ENCODE data around the gene LDHAL6B. TPM values are rescaled to one million over a fixed set of nuclear protein-coding genes. Genes with fewer than 3 reads are reported as not detected.

LDHAL6B gene
- total RNA-seq, 6 donors from 2014 or later, result 2.1 TPM; not detected in 5

DNA sequence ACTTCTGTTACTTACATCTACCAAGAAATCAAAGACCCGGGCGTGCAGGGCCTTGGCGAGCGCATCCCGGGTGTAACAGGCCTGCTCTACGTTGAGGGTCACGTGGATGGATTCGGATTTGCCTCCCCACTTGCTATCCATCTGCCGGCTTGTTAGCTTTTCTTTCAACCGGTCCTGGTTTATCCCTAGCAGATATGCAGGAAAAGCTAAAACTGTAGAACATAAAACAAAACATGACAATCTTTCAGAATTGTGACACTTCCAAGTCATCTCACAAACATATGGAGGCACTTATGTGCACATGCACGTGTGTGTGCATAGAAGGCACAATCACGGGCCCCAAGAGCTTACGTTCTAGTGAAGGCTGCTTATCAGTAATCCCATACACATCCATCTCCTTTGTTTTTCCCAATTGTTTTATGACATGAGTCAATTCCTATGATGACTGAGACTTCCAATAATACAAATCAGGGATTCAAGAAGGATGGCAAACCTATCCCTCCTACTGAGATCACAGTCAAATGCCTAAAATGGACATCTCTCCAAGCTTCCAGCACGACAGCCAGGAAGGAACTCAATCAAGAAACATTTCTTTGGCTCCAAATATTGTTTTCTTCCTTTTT lies 11.3 kb downstream of the LDHAL6B start:
- Histone ChIP-seq H3K27me3 (no peaks in the 10 kb centered on the region), H3K4me1 (no peaks in the 10 kb centered on the region), H3K4me3 (no peak overlapping the region), H3K9me3 (no peaks in the 10 kb centered on the region), H3K36me3 (peaks cover 0 to 50% (median 9%) of the 10 kb centered on the region in 4 donors), H3K27ac (no peak overlapping the region)
- ATAC-seq (ENCODE audit: low FRiP score in 2 of 2) (no peak), DNase-seq (no peak)
- TF ChIP-seq, protein P1, sequence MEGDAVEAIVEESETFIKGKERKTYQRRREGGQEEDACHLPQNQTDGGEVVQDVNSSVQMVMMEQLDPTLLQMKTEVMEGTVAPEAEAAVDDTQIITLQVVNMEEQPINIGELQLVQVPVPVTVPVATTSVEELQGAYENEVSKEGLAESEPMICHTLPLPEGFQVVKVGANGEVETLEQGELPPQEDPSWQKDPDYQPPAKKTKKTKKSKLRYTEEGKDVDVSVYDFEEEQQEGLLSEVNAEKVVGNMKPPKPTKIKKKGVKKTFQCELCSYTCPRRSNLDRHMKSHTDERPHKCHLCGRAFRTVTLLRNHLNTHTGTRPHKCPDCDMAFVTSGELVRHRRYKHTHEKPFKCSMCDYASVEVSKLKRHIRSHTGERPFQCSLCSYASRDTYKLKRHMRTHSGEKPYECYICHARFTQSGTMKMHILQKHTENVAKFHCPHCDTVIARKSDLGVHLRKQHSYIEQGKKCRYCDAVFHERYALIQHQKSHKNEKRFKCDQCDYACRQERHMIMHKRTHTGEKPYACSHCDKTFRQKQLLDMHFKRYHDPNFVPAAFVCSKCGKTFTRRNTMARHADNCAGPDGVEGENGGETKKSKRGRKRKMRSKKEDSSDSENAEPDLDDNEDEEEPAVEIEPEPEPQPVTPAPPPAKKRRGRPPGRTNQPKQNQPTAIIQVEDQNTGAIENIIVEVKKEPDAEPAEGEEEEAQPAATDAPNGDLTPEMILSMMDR (IDR thresholded peaks at IDR 0.05), result no peak
- TF ChIP-seq POLR2AphosphoS5 (IDR thresholded peaks at IDR 0.05) (no peak), EP300 (IDR thresholded peaks at IDR 0.05) (no peak), POLR2A (IDR thresholded peaks at IDR 0.05) (no peak)
- 83 to 95% methylated on average over 14 of the region's 14 CpGs for WGBS, 2 donors

DNA sequence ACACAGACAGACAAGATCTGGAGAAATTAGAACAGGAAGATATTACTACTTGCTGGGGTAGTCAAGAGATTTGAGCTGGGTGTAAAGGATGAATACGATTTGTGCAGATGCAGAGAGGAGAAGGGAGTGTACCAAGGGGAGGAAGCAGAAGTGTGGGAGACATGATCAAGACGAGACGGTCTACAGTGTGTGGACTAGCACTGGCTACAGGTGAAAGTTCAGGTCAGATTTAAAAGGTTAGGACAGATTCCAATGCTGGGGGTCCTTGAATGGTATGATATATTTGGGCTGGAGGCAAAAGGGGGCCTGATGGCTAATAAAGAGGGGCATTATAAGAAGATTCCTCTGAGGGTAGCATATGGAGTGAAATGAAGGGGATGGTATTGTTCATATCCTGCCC lies 12.1 kb downstream of the LDHAL6B start:
- TF ChIP-seq POLR2A (IDR thresholded peaks at IDR 0.05) (no peak), EP300 (IDR thresholded peaks at IDR 0.05) (no peak), POLR2AphosphoS5 (IDR thresholded peaks at IDR 0.05) (no peak)
- TF ChIP-seq, protein P1 (IDR thresholded peaks at IDR 0.05), result no peak
- DNase-seq (no peak), ATAC-seq (ENCODE audit: low FRiP score in 2 of 2) (no peak)
- H3K27me3 ChIP-seq, result no peaks in the 10 kb centered on the region
- no peaks in the 10 kb centered on the region for H3K9me3 ChIP-seq
- H3K4me3 ChIP-seq, result no peak overlapping the region
- 65 to 85% methylated on average over 3 of the region's 3 CpGs for WGBS, 2 donors
- peaks cover 0 to 46% (median 9%) of the 10 kb centered on the region in 4 donors for H3K36me3 ChIP-seq
- no peaks in the 10 kb centered on the region for H3K4me1 ChIP-seq
- H3K27ac ChIP-seq, result no peak overlapping the region

DNA sequence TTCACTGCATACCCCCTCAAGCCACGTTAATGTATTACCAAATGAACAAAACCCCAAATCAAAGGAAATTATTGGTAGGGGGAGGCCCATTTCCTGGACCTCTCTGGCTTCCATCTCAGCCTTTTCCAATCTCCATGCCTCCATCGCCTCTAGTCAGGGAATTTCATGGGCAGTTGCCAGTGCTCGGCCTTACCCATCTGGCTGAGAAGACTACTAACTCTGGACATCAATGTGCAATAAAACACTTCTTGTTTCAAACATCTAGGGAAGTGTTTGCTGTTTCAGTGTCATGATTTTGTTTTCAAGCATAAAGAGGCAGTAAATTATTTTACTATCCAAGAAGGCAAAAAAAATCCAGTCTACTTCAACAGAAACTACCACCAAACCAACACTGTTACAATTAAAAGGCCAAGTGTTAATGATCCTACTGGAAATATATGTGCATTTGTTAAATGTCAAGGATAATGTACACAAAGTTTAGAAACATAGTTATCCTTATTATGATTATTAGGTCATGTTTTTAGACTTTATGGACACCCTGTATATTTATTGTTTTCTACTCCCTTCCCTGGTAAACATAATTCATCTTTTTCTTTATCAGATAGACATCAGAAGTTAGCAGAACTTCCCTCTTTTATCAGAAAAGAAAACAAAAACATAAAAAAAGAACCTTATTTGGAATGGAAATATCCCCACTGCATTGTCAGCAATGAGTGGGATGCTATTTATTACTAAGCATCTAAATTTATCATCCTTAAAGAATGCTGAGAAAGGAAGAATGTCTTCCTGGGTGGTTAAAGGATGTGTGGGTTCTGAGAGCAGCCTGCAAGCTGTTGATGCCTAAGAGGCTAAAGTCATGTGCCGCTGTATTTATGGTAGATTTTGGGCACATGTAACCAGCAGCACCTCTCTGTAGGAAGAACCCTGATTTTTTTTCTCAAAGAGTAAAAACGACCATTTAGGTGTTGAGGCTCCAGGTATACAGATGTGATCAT lies 15.2 kb downstream of the LDHAL6B start:
- Histone ChIP-seq H3K4me1 (peaks cover 0 to 5% (median 1%) of the 10 kb centered on the region in 4 donors), H3K9me3 (no peaks in the 10 kb centered on the region), H3K27ac (no peak overlapping the region), H3K27me3 (no peaks in the 10 kb centered on the region), H3K4me3 (no peak overlapping the region), H3K36me3 (peaks cover 0 to 44% (median 12%) of the 10 kb centered on the region in 4 donors)
- ATAC-seq (ENCODE audit: low FRiP score in 2 of 2) (no peak), DNase-seq (no peak)
- TF ChIP-seq, protein P1 (IDR thresholded peaks at IDR 0.05), result no peak
- no peak for TF ChIP-seq POLR2A (IDR thresholded peaks at IDR 0.05)
- no peak for TF ChIP-seq EP300 (IDR thresholded peaks at IDR 0.05)
- no peak for TF ChIP-seq POLR2AphosphoS5 (IDR thresholded peaks at IDR 0.05)
- WGBS, 2 donors, result 84% methylated on average over 5 of the region's 5 CpGs

DNA sequence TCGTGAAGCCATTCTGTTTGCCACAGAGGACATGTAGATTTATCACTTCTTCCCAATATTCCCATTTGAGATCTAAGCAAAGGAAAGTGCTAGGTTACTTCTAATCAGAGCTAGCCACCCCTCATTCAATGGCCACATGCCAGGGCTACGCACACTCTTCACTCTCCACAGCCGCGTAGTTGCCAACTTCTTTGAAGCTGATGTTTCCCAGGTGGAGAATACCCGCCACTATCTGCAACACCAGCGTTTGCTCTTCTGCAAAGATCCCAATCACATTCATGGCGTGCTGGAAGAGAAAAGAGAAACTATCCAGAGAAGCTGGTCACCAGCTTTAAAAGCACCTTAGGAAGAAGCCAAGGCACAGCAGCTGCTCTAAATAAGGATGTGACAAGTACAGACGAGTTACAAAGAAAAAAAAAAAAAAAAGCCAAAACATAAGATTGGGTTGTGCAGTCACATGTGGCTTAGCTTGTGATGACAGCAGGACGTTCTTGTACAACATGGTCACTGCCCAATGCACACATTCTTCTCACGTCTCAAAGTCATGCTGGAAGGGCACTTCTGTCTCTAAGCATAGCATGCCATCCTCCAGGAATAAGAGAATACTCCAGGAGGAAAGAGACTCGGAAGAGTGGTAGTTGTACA lies 16.4 kb downstream of the LDHAL6B start:
- TF ChIP-seq, protein P1 (IDR thresholded peaks at IDR 0.05), result no peak
- TF ChIP-seq POLR2A (IDR thresholded peaks at IDR 0.05), result no peak
- no peak for TF ChIP-seq POLR2AphosphoS5 (IDR thresholded peaks at IDR 0.05)
- TF ChIP-seq EP300 (IDR thresholded peaks at IDR 0.05), result no peak
- H3K36me3 ChIP-seq, result peaks cover 0 to 34% (median 9%) of the 10 kb centered on the region in 4 donors
- 87 to 92% methylated on average over 11 of the region's 11 CpGs for WGBS, 2 donors
- no peak for DNase-seq
- H3K4me1 ChIP-seq, result peaks cover 0 to 5% (median 1%) of the 10 kb centered on the region in 4 donors
- no peak for ATAC-seq (ENCODE audit: low FRiP score in 2 of 2)
- no peaks in the 10 kb centered on the region for H3K27me3 ChIP-seq
- no peak overlapping the region for H3K27ac ChIP-seq
- H3K9me3 ChIP-seq, result no peaks in the 10 kb centered on the region
- no peak overlapping the region for H3K4me3 ChIP-seq
